ENCODE results near the gene CARD19. TPM values are rescaled to one million over a fixed set of nuclear protein-coding genes. Genes with fewer than 3 reads are reported as not detected.

Gene CARD19
- polyA plus RNA-seq, 1 donor (not counting 4 experiments of a cell fraction or from before 2014, with no cell fraction given) = 36.7 TPM

- no peak overlapping the region for H3K27ac ChIP-seq (ENCODE audit: control insufficient read depth, insufficient read depth, low read length)
- no peaks in the 10 kb centered on the region for H3K9me1 ChIP-seq (ENCODE audit: control insufficient read depth, extremely low read depth, insufficient read depth, low read length)
- TF ChIP-seq EZH2 (IDR thresholded peaks at IDR 0.05; ENCODE audit: low read length) (no peak), CTCF (optimal IDR thresholded peaks at IDR 0.05 in 1 of 3, IDR thresholded peaks at IDR 0.05 in 1 of 3, conservative IDR thresholded peaks at IDR 0.05 in 1 of 3; ENCODE audit: extremely low read depth in 1 of 3, insufficient read depth in 2 of 3, low read length in 3 of 3) (no peak)
- no peak overlapping the region for H3K9ac ChIP-seq (ENCODE audit: control insufficient read depth, extremely low read depth, insufficient read depth, low read length)
- dilution Hi-C loops (cut with MboI; ENCODE audit: extremely low pct_ligation_motif_present, low sequenced_read_pairs) = no loop called here
- DNase-seq (ENCODE audit: low read depth, low spot score) (no peak), FAIRE-seq (no peak)
- H3K4me3 ChIP-seq (ENCODE audit: control insufficient read depth in 2 of 3, extremely low read depth in 1 of 3, insufficient read depth in 2 of 3, low read depth in 1 of 3, low read length in 3 of 3) = no peak overlapping the region
- H3K79me2 ChIP-seq (ENCODE audit: control insufficient read depth, insufficient read depth, low read length) = no peaks in the 10 kb centered on the region
- H3K36me3 ChIP-seq (ENCODE audit: control insufficient read depth in 2 of 2, extremely low read depth in 1 of 2, insufficient read depth in 2 of 2, low read length in 2 of 2) = no peaks in the 10 kb centered on the region
- no peak overlapping the region for H2AFZ ChIP-seq (ENCODE audit: control insufficient read depth, low read length)
- H4K20me1 ChIP-seq (ENCODE audit: control insufficient read depth, extremely low read depth, insufficient read depth, low read length) = no peaks in the 10 kb centered on the region
- H3K4me1 ChIP-seq (ENCODE audit: control insufficient read depth, extremely low read depth, insufficient read depth, low read length) = peaks cover 3% of the 10 kb centered on the region
- H3K4me2 ChIP-seq (ENCODE audit: control insufficient read depth, extremely low read depth, insufficient read depth, low read depth, low read length) = no peak overlapping the region
- peaks cover 3% of the 10 kb centered on the region for H3K9me3 ChIP-seq (ENCODE audit: control insufficient read depth, low read depth, low read length)
- no peaks in the 10 kb centered on the region for H3K27me3 ChIP-seq (ENCODE audit: control insufficient read depth, extremely low read depth, insufficient read depth, low read length)
Measured at GRCh38 chr9:93149361-93149760, 53.3 kb downstream of the CARD19 start.

- Histone ChIP-seq H3K9me3 (ENCODE audit: control insufficient read depth, low read depth, low read length) (peaks cover 3% of the 10 kb centered on the region), H3K27me3 (ENCODE audit: control insufficient read depth, extremely low read depth, insufficient read depth, low read length) (no peaks in the 10 kb centered on the region), H3K9ac (ENCODE audit: control insufficient read depth, extremely low read depth, insufficient read depth, low read length) (no peak overlapping the region), H3K4me3 (ENCODE audit: control insufficient read depth in 2 of 3, extremely low read depth in 1 of 3, insufficient read depth in 2 of 3, low read depth in 1 of 3, low read length in 3 of 3) (no peak overlapping the region), H3K9me1 (ENCODE audit: control insufficient read depth, extremely low read depth, insufficient read depth, low read length) (no peaks in the 10 kb centered on the region), H3K36me3 (ENCODE audit: control insufficient read depth in 2 of 2, extremely low read depth in 1 of 2, insufficient read depth in 2 of 2, low read length in 2 of 2) (no peaks in the 10 kb centered on the region), H2AFZ (ENCODE audit: control insufficient read depth, low read length) (no peak overlapping the region), H4K20me1 (ENCODE audit: control insufficient read depth, extremely low read depth, insufficient read depth, low read length) (no peaks in the 10 kb centered on the region), H3K4me2 (ENCODE audit: control insufficient read depth, extremely low read depth, insufficient read depth, low read depth, low read length) (no peak overlapping the region), H3K79me2 (ENCODE audit: control insufficient read depth, insufficient read depth, low read length) (no peaks in the 10 kb centered on the region), H3K27ac (ENCODE audit: control insufficient read depth, insufficient read depth, low read length) (no peak overlapping the region), H3K4me1 (ENCODE audit: control insufficient read depth, extremely low read depth, insufficient read depth, low read length) (no peaks in the 10 kb centered on the region)
- dilution Hi-C loops (cut with MboI; ENCODE audit: extremely low pct_ligation_motif_present, low sequenced_read_pairs) = loop anchor here (10.0 kb wide), 1 partner anchor 134 kb away; no protein-coding TSS in a partner anchor
- no peak for FAIRE-seq
- TF ChIP-seq EZH2 (IDR thresholded peaks at IDR 0.05; ENCODE audit: low read length) (no peak), CTCF (optimal IDR thresholded peaks at IDR 0.05 in 1 of 3, IDR thresholded peaks at IDR 0.05 in 1 of 3, conservative IDR thresholded peaks at IDR 0.05 in 1 of 3; ENCODE audit: extremely low read depth in 1 of 3, insufficient read depth in 2 of 3, low read length in 3 of 3) (no peak)
- DNase-seq (ENCODE audit: low read depth, low spot score) = no peak
Measured at GRCh38 chr9:93151097-93151784, 55.2 kb downstream of the CARD19 start.
